Measurements from ENCODE around the gene KRTAP1-3.
"Not testable (repeated sequence)": the region's sequence is repeated elsewhere in the genome, so short reads cannot be mapped to it uniquely, and the experiment has no call there.

Gene KRTAP1-3

DNA sequence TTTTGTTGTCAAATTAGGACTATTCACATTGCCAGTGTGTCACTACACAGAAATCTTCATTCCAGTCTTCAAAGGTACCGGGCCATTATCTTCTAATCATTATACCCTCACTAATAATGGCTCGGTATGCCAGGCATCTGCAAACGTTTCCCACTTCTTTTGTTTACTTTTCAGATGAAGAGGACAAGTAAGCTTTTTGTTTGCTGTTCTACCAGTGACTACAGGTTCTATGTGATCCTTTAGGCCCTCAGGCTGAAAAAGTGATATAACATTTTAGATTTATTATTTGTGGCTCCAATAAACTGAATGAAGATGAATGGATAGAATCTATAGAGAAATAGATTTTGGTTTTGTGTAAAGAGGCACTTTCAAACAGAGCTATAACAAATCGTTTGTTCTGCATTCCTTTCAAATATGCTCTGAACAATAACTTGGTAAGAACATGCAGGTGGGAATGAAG is 25.3 kb downstream of the KRTAP1-3 start:
- no peak for FAIRE-seq

- no peak for FAIRE-seq
Observed at GRCh38 chr17:41008811-41009210, 25.9 kb downstream of the KRTAP1-3 start, which contains the start of gene KRTAP3-1. Gene KRTAP3-1, minus strand, starts transcription at chr17:41009128. Its CDS starts 54 bp downstream, at chr17:41009074.

DNA sequence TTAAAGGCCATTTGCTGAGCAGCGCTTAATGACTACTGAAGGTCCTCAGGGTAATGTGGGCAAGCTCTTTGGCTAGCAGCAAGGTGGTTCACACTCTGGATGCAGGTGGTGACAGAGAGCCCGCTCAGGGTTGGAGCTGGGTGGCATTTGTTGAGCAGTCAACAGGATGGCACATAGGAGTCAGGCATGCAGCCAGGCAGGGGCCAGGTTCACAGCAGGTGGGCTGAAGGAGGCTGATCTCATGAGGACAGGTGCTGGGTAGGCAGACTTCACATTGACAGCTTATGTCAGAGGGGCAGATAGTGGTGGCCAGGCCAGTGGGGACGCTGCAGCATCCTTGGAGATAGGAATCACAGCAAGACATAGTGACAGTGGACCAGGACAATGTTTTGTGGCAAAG is 30.3 kb downstream of the KRTAP1-3 start:
- no peak for FAIRE-seq

DNA sequence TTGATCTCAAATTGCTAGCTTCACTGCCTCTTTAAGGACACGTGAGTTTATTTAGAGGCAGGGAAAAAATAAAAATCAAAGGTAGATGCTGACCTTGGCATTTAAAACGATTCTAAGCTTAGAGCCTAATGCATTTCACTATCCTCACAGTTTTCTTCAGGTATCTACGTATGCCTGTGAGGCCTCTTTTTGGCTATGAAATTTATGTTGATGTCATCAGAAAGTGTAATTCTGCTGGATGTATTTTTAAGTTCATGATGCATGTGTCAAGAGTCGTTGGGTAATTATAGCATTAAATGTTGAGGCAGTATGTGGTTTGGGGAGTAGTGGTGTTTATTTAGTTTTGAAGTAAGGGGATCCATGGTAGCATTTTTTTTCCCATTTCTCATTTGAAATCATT is 30.7 kb downstream of the KRTAP1-3 start:
- FAIRE-seq, result no peak

DNA sequence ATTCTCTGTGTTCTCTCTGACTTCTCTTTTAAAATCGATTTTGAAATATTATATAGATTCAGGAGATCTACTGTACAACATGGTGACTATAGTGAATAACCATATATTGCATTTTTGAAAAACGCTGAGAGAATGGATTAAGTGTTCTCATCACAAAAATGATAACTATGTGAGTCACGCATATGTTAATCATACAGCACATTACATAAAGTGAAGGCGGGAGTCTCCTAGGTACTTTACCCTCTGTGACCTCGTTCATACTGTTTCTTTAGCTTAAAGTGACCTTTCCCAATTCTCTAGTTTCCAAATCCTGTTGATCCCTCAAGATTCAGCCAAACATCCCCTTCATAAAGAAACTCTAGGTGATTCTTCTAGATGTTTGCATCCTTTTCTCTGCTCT is 31.9 kb downstream of the KRTAP1-3 start:
- FAIRE-seq, result no peak

GRCh38 chr17:41001795-41002194 is 32.9 kb downstream of the KRTAP1-3 start:
- FAIRE-seq, result no peak

GRCh38 chr17:40999563-40999962 is 35.1 kb downstream of the KRTAP1-3 start, which contains the start of gene KRTAP3-2:
Gene KRTAP3-2, minus strand, starts transcription at chr17:40999906. Its CDS starts 53 bp downstream, at chr17:40999853.
- FAIRE-seq, result not testable (repeated sequence)

- no peak for FAIRE-seq
Observed at GRCh38 chr17:40997361-40997760, 37.3 kb downstream of the KRTAP1-3 start.

- no peak for FAIRE-seq
Observed at GRCh38 chr17:40996829-40997228, 37.8 kb downstream of the KRTAP1-3 start.

- FAIRE-seq, result no peak
Observed at GRCh38 chr17:40995116-40995515, 39.6 kb downstream of the KRTAP1-3 start.

DNA sequence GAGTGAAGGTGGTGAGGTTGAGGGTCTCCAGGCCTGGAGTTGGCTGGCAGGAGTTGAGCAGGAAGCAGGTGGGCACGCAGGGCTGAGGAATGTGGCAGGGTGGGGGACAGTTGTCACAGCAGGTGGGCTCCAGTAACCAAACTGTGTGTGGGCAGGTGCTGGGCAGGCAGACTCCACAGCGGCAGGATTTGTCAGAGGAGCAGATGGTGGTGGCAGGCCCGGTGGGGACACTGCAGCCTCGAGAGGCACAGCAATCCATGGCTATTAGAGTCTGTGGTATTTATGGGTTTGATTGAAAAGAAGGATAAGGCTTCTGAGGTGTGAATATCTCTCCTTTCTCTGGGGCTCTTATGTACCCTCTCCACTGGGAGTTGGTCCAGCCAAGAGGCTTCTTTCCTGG is 40.8 kb downstream of the KRTAP1-3 start, which contains the start of gene KRTAP3-3:
KRTAP3-3 (minus strand) TSS at position 326 of the 400 bp plus-strand sequence; CDS start at position 259, 67 bp downstream.
- FAIRE-seq, result no peak

DNA sequence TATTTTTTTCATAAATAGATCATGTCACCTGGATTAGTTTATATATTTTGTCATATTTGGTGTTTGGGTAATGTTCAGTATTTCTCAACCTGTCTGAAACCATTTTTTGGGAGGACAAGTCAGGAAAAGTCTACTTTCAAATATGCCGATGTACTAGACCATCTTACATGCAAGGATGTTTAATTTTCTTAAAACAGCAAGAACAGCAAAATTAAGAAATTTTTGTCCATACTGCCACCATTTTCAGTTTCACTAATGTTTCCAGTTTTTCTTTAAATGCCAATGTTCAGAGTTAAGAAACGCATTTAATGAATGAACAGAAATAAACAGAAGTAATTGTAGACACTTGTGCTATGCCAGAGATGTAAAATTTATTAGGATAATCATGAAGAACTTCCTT is 41.6 kb downstream of the KRTAP1-3 start:
- no peak for FAIRE-seq

DNA sequence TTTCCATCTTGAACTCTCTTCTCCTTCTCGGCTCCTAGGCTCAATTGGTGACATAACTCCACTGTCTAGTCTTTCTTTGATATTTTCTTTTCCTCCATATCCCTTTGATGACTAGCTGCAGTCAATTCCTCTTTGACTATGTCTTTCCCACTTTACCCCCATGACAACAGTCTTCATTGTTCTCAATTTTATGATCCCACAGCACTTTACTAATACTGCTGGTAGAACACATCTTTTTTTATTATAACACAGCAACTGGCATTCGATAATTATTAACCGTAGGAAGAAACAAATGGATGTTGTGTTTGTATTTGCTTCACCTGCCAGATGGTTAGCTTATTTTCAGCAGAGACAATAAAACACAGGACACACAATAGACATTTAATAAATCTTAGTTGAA is 42.0 kb downstream of the KRTAP1-3 start:
- FAIRE-seq, result no peak

DNA sequence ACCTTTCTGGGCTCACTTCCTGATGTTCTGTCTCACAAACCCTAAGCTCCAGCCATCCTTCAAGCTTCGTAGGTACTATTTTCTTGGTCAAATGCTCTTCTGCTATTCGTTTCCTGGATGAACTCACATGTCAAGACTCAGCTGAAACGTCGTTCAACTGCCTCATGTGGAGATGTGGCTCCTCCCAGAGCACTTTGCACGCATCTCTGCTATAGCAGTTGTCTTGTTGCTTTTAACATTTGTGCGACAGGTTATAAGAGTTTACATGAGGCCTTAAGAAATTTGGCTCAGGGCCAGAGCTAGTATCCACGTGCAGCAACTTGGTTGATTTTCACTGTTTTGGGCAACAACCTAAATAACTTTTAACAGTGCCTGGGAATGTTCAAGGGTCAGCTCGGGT is 47.8 kb downstream of the KRTAP1-3 start:
- FAIRE-seq, result no peak

- no peak for FAIRE-seq
Observed at GRCh38 chr17:40984226-40984625, 50.4 kb downstream of the KRTAP1-3 start, which contains the start of gene KRT40. Gene KRT40, minus strand, starts transcription at chr17:40984326. Its CDS starts 53 bp downstream, at chr17:40984273.
